Esophagus (tissue), 2 donors: ENCODE measurements around the gene OR2AG1. TPM values are rescaled to one million over a fixed set of nuclear protein-coding genes. Genes with fewer than 3 reads are reported as not detected.

Experiments used
- H3K27ac ChIP-seq, 2 donors: one replicate each; pipeline ENCODE4 v1.5.1; 2013; ENCODE audit warnings: low read depth in 2 of 2, mild to moderate bottlenecking in 2 of 2, inconsistent platforms in 1 of 2, low read length in 1 of 2, moderate library complexity in 1 of 2
- H3K27me3 ChIP-seq, 2 donors: one replicate each; pipeline ENCODE4 v1.6.1; 2013; ENCODE audit warnings: low read length in 2 of 2, control low read depth in 1 of 2, mild to moderate bottlenecking in 1 of 2; ENCODE audit not compliant: insufficient read depth in 2 of 2, control insufficient read depth in 1 of 2
- H3K36me3 ChIP-seq, 2 donors: one replicate each; pipeline ENCODE4 v1.6.1; 2013; ENCODE audit warnings: low read length in 1 of 2; ENCODE audit not compliant: control insufficient read depth in 2 of 2, insufficient read depth in 2 of 2
- H3K4me1 ChIP-seq, 2 donors: one replicate each; pipeline ENCODE4 v1.6.1; 2013; ENCODE audit warnings: low read length in 1 of 2; ENCODE audit not compliant: control insufficient read depth in 2 of 2, insufficient read depth in 2 of 2
- H3K4me3 ChIP-seq, 2 donors: one replicate each; pipeline ENCODE4 v1.5.1; 2013; ENCODE audit warnings: low read length in 2 of 2, mild to moderate bottlenecking in 2 of 2, low read depth in 1 of 2, moderate library complexity in 1 of 2
- H3K9me3 ChIP-seq, 2 donors: one replicate each; pipeline ENCODE4 v1.6.1; 2013; ENCODE audit warnings: mild to moderate bottlenecking in 2 of 2, low read depth in 1 of 2, low read length in 1 of 2, moderate library complexity in 1 of 2; ENCODE audit not compliant: control insufficient read depth in 2 of 2, insufficient read depth in 1 of 2
- WGBS, 2 donors: extraction: QIAGEN DNeasy Blood & Tissue Kit; methylation state at CpG; one replicate each; pipeline ENCODE4 v1.1.7; 2013; 5-methylcytosine and 5-hydroxymethylcytosine counted together
- polyA plus RNA-seq, 2 donors: library from polyadenylated mRNA; stranded (reverse); fragments of 200-250 nt; gene quantifications; one replicate each; pipeline ENCODE4 v1.2.3, GENCODE V29; 2013
- donor health status: healthy with polysubstance abuse.
- donor health status: Bipolar disorder and iron deficiency.

Gene OR2AG1
- polyA plus RNA-seq, 2 donors: not detected

DNA sequence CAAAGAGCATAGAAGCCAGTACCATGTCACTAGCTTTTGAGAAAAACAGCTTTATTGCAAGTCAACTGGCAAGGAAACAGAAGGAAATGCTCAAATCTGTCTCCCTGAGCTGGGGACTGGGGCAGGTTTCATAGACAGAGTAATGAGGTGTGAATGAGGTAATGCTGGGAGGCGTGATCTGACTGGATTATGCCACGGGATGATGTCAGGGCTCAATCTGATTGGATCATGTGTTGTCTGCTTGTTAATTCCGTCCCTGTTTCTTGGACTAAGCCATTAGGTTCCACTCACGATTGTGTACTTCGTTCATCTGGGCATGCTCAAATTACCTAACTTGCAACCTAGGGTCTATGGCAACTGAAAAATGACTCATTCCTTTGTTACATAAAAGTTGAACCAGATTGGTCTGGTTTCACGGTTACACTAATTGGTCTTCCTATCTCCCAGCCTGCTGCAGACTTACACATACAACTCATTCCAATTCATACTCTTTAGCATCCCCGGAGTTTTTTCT is 42.5 kb downstream of the OR2AG1 start:
- Histone ChIP-seq H3K4me1 (no peaks in the 10 kb centered on the region), H3K4me3 (no peak overlapping the region), H3K27me3 (no peaks in the 10 kb centered on the region), H3K27ac (no peak overlapping the region), H3K9me3 (no peaks in the 10 kb centered on the region), H3K36me3 (no peaks in the 10 kb centered on the region)
- WGBS, 2 donors: 76 to 77% methylated on average over 7 of the region's 7 CpGs

DNA sequence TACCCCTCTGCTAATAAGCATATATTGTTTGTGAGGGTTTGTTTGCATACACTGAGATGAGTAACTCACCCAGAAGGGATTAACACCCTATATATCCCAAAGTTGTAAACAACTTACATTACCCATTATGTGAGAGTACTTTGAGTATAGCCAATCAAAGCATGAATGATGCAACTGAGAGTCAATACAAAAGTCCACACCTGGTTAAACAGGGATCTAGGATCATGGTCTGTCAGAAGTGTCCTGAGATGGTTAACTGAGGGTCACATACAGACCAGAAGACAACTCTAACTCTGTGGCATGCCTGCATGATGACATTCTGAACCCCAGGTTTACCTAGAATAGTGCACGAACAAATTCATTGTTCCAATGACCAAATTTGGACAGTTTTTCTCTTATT is 45.3 kb downstream of the OR2AG1 start:
- Histone ChIP-seq H3K27ac (no peak overlapping the region), H3K36me3 (no peaks in the 10 kb centered on the region), H3K9me3 (no peaks in the 10 kb centered on the region), H3K4me1 (no peaks in the 10 kb centered on the region), H3K27me3 (no peaks in the 10 kb centered on the region), H3K4me3 (no peak overlapping the region)
- 72 to 82% methylated on average over 1 of the region's 1 CpG for WGBS, 2 donors

DNA sequence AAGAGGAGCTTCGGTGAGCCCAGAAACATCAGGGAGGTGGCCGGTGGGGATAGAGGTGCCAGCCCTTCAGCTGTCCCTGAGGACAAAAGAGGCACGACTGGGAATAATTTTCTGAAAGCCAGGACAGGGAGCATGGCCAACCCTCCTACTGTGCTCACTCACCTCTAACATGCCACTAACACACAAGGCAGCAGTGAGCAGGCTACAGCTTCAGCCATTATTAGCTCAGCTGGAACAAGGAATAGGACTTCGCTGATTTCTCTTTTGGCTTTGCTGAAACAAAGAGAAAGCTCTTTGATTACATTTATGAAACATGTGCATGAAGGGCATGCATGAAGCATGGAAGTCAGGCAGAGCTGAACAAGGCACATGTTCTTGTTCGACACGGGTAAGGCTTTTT is 50.5 kb downstream of the OR2AG1 start:
- 70 to 83% methylated on average over 6 of the region's 6 CpGs for WGBS, 2 donors
- H3K27ac ChIP-seq: no peak overlapping the region
- no peaks in the 10 kb centered on the region for H3K36me3 ChIP-seq
- H3K4me1 ChIP-seq: no peaks in the 10 kb centered on the region
- H3K27me3 ChIP-seq: no peaks in the 10 kb centered on the region
- H3K4me3 ChIP-seq: no peak overlapping the region
- H3K9me3 ChIP-seq: no peaks in the 10 kb centered on the region

DNA sequence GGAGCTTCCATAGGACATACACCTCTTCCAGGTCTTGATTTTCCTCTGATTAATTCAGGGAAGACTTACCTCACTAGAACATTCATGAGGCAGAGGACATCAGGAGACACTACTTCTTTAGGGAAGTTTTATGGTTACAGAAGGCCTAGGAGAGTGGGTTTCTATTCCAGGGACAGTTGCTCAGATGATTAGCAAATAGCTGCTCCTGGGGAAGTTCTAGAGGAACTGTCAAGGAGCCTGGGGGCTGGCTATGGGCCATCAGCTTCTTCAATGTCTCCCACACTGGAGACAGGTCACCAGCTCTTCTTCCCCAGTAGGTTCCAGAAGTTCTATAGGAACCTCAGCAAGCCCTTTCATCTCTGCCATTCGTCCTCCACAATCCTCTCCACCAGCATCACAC is 51.2 kb downstream of the OR2AG1 start:
- Histone ChIP-seq H3K36me3 (no peaks in the 10 kb centered on the region), H3K4me1 (no peaks in the 10 kb centered on the region), H3K4me3 (no peak overlapping the region), H3K27me3 (no peaks in the 10 kb centered on the region), H3K9me3 (no peaks in the 10 kb centered on the region), H3K27ac (no peak overlapping the region)
- WGBS, 2 donors: 48 to 53% methylated on average over 1 of the region's 1 CpG

Other genes with a start within 250 kb of the OR2AG1 start
- 10 to 100 TPM; 12.4 to 12.6 TPM for gene RRP8, start 179.4 kb upstream of the OR2AG1 start, polyA plus RNA-seq
- 10 to 100 TPM; 63.3 to 91.0 TPM for gene ILK, start 179.2 kb upstream of the OR2AG1 start, polyA plus RNA-seq
- 10 to 100 TPM; 83.0 to 93.7 TPM for gene TAF10, start 170.8 kb upstream of the OR2AG1 start, polyA plus RNA-seq
- gene TPP1, start 163.6 kb upstream of the OR2AG1 start, polyA plus RNA-seq: 10 to 100 TPM; 18.6 to 20.9 TPM
- gene DCHS1, start 127.2 kb upstream of the OR2AG1 start, polyA plus RNA-seq: 1 to 10 TPM; 1.7 to 2.0 TPM
- 10 to 100 TPM; 43.4 to 49.2 TPM for gene MRPL17, start 99.7 kb upstream of the OR2AG1 start, polyA plus RNA-seq
- under 1 TPM in 1 of 2 donors, not detected in 1; 0.04 TPM for gene OR2AG2, start 11.0 kb upstream of the OR2AG1 start, polyA plus RNA-seq
- gene OR6A2, start 16.7 kb downstream of the OR2AG1 start, polyA plus RNA-seq: not detected
- gene OR10A5, start 62.7 kb downstream of the OR2AG1 start, polyA plus RNA-seq: not detected
- gene OR10A2, start 80.0 kb downstream of the OR2AG1 start, polyA plus RNA-seq: not detected
- not detected for gene OR10A4, start 93.6 kb downstream of the OR2AG1 start, polyA plus RNA-seq
- not detected for gene OR2D2, start 109.5 kb downstream of the OR2AG1 start, polyA plus RNA-seq
- not detected for gene OR2D3, start 138.0 kb downstream of the OR2AG1 start, polyA plus RNA-seq
- under 1 TPM; 0.61 to 0.77 TPM for gene ZNF215, start 143.4 kb downstream of the OR2AG1 start, polyA plus RNA-seq
- gene ZNF214, start 237.3 kb downstream of the OR2AG1 start, polyA plus RNA-seq: under 1 TPM; 0.45 to 0.46 TPM
- under 1 TPM in 1 of 2 donors, not detected in 1; 0.01 TPM for gene NLRP14, start 237.5 kb downstream of the OR2AG1 start, polyA plus RNA-seq